A549 (cell line): ENCODE data around the gene UNC119B. TPM values are rescaled to one million over a fixed set of nuclear protein-coding genes. Genes with fewer than 3 reads are reported as not detected.

Experiments used
- ATAC-seq, 2 experiments: fragments of 200-7000 bp in 1 of 2; fragments of >200 bp in 1 of 2; cut with Nextera tagmentation in 1 of 2; cut with Tn5 transposase in 1 of 2; 3 replicates each; pipeline versions ENCODE4 v1.8.0 to v1.9.1; 2018 to 2020; ENCODE audit warnings: mild to moderate bottlenecking in 1 of 2, moderate library complexity in 1 of 2
- CTCF ChIA-PET: fragments of 300-600 bp; sonication (Branson Sonifier 250); formaldehyde crosslinking; extraction: SDS; loops from one replicate; lab custom pipeline; 2021; ENCODE audit warnings: antibody characterized with exemption, inconsistent platforms; lab: Yijun Ruan, JAX
- POLR2A ChIA-PET: fragments of 350-600 bp; formaldehyde crosslinking; extraction: SDS; loops from one replicate; lab custom pipeline; 2021; ENCODE audit warnings: antibody characterized with exemption, inconsistent platforms; lab: Yijun Ruan, JAX
- DNase-seq, 2 experiments: peaks; one replicate each; pipeline versions ENCODE4 v3.0.0 to v3.0.0-alpha.2; 2011 to 2016; ENCODE audit warnings: low read depth in 1 of 2, low spot score in 1 of 2
- FAIRE-seq: peaks from 2 replicates; lab custom pipeline; 2011; peaks lifted over from hg19 to GRCh38; lab: Jason Lieb, UNC
- H3K27ac ChIP-seq, 2 experiments: fragments of >200 bp; sonication (Bioruptor Twin); formaldehyde crosslinking; 3 replicates each; pipeline ENCODE4 v1.5.1; 2016 to 2017
- H3K4me1 ChIP-seq: fragments of >200 bp; sonication (Bioruptor Twin); formaldehyde crosslinking; 3 replicates; pipeline ENCODE4 v1.6.1; 2016
- H3K4me2 ChIP-seq: fragments of >200 bp; sonication (Bioruptor Twin); formaldehyde crosslinking; 3 replicates; pipeline ENCODE4 v1.6.1; 2016
- H3K4me3 ChIP-seq: fragments of >200 bp; sonication (Bioruptor Twin); formaldehyde crosslinking; 3 replicates; pipeline ENCODE4 v1.5.1; 2016
- H3K9me3 ChIP-seq: fragments of >200 bp; sonication (Bioruptor Twin); formaldehyde crosslinking; 3 replicates; pipeline ENCODE4 v1.6.1; 2016
- BHLHE40 ChIP-seq: IDR thresholded peaks from 2 replicates; pipeline ENCODE4 v1.6.1; 2012; ENCODE audit warnings: low read depth, low read length, inconsistent platforms
- CBX2 ChIP-seq: fragments of 200-600 bp; sonication (generic); IDR thresholded peaks from 2 replicates; pipeline ENCODE4 v1.6.1; 2016; ENCODE audit warnings: low read depth, mild to moderate bottlenecking, borderline replicate concordance
- CHD2 ChIP-seq: fragments of 150-350 bp; IDR thresholded peaks from 2 replicates; pipeline ENCODE4 v1.6.1; 2014; ENCODE audit warnings: low read length; ENCODE audit not compliant: partially characterized antibody
- CHD4 ChIP-seq: fragments of 200-600 bp; sonication (generic); IDR thresholded peaks from 2 replicates; pipeline ENCODE4 v1.6.1; 2016; ENCODE audit warnings: antibody characterized with exemption, mild to moderate bottlenecking, borderline replicate concordance
- EP300 ChIP-seq, 2 experiments: fragments of >200 bp; sonication (Bioruptor Twin); formaldehyde crosslinking; IDR thresholded peaks; 2 replicates in 1 of 2; 3 replicates in 1 of 2; pipeline ENCODE4 v1.6.1; 2016 to 2017
- ESRRA ChIP-seq: fragments of 150-350 bp; IDR thresholded peaks from 2 replicates; pipeline ENCODE4 v1.6.1; 2014; ENCODE audit warnings: mild to moderate bottlenecking, low read length, borderline replicate concordance
- GATA3 ChIP-seq: IDR thresholded peaks from 2 replicates; pipeline ENCODE4 v1.6.1; 2012; ENCODE audit warnings: borderline replicate concordance
- HOXA7 ChIP-seq: fragments of 250-450 bp; sonication (Bioruptor Pico); IDR thresholded peaks from 2 replicates; pipeline ENCODE4 v1.5.0; 2020; ENCODE audit warnings: mild to moderate bottlenecking, moderate library complexity
- KDM1A ChIP-seq: fragments of 200-600 bp; sonication (generic); IDR thresholded peaks from 2 replicates; pipeline ENCODE4 v1.6.1; 2016; ENCODE audit warnings: low read depth, mild to moderate bottlenecking
- MYC ChIP-seq: IDR thresholded peaks from 2 replicates; pipeline ENCODE4 v1.6.1; 2012; ENCODE audit warnings: mild to moderate bottlenecking, inconsistent platforms, low read length, improper control_type of control experiment, borderline replicate concordance
- NR3C1 ChIP-seq: fragments of >200 bp; sonication (Bioruptor Twin); formaldehyde crosslinking; IDR thresholded peaks from 3 replicates; pipeline ENCODE4 v1.6.1; 2017
- POLR2AphosphoS2 ChIP-seq: conservative IDR thresholded peaks from 2 replicates; pipeline ENCODE4 v1.6.1; 2012; ENCODE audit warnings: low read length, improper control_type of control experiment, inconsistent platforms
- RAD21 ChIP-seq, 2 experiments: fragments of >200 bp in 1 of 2; sonication (Bioruptor Twin) in 1 of 2; formaldehyde crosslinking in 1 of 2; IDR thresholded peaks in 1 of 2; conservative IDR thresholded peaks in 1 of 2; 2 replicates in 1 of 2; 3 replicates in 1 of 2; pipeline ENCODE4 v1.6.1; 2012 to 2018; ENCODE audit warnings: inconsistent platforms in 1 of 2
- SMC3 ChIP-seq: fragments of >200 bp; sonication (Bioruptor Twin); formaldehyde crosslinking; IDR thresholded peaks from 3 replicates; pipeline ENCODE4 v1.6.1; 2018; ENCODE audit warnings: inconsistent platforms
- SREBF2 ChIP-seq: fragments of 450-650 bp; IDR thresholded peaks from 2 replicates; pipeline ENCODE4 v1.6.1; 2014; ENCODE audit warnings: mild to moderate bottlenecking, moderate library complexity
- TP53 ChIP-seq: fragments of 250-450 bp; sonication (Bioruptor Pico); IDR thresholded peaks from 2 replicates; pipeline ENCODE4 v1.5.0; 2021; ENCODE audit warnings: mild to moderate bottlenecking, moderate library complexity
- WGBS: methylation state at CpG from one replicate; pipeline ENCODE4 v1.1.6; 2017; ENCODE audit errors: missing lambda C conversion rate; 5-methylcytosine and 5-hydroxymethylcytosine counted together
- polyA plus RNA-seq, 4 experiments: library from polyadenylated mRNA; depleted of rRNA in 3 of 4; stranded (reverse); fragments of >200 nt; fragmentation: RNase III in 1 of 4; extraction: RNeasy Plus Mini Kit Qiagen cat#74134 plus additional on column Dnase treatment in 1 of 4; gene quantifications; 2 replicates in 3 of 4; 3 replicates in 1 of 4; pipeline ENCODE4 v1.2.3, GENCODE V29; 2011 to 2017
- TF ChIP-seq, protein P1 (sequence below): fragments of >200 bp; sonication (Bioruptor Twin); formaldehyde crosslinking; IDR thresholded peaks from 3 replicates; pipeline ENCODE4 v1.5.1; 2016
- TF ChIP-seq, protein P2 (sequence below): fragments of >200 bp; sonication (Bioruptor Twin); formaldehyde crosslinking; IDR thresholded peaks from 3 replicates; pipeline ENCODE4 v1.6.1; 2016
- TF ChIP-seq, protein P3 (sequence below): fragments of 200-600 bp; sonication (generic); IDR thresholded peaks from 2 replicates; pipeline ENCODE4 v1.6.1; 2016; ENCODE audit warnings: antibody characterized with exemption, mild to moderate bottlenecking, moderate library complexity

Gene UNC119B
- polyA plus RNA-seq, 2 of the 4 experiments (the other 2 are of a cell fraction): 25.8 to 41.5 TPM

DNA sequence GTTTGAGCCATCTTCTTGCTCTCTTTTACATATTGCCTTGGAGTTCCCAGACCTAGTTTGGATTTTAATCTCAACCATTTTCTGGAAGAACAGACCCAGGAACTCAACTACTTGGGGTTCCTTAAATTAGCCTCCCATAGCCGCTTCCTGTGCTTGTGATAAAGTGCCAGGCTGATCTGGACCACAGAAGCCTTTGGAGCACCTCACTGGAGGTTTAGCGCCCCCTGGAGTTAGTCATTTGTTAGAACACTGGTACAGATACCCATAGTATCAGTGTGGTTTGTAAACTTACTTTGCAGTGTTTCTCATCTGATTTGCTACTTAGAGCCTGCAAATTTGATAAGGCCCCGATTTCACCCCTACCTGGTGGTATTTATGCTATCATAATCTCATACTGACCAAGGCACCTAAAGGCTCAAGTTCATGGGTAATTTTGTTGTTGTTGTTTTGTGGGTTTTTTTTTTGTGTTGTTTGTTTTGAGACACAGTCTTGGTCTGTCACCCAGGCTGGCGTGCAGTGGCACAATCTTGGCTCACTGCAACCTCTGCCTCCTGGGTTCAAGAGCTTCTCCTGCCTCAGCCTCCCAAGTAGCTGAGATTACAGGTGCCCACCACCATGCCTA, 3.7 kb downstream of the UNC119B start:
- Histone ChIP-seq H3K4me1 (peaks cover 10% of the 10 kb centered on the region; the same call in 2 of the 3 replicates), H3K9me3 (no peaks in the 10 kb centered on the region), H3K4me3 (no peak overlapping the region), H3K4me2 (no peak overlapping the region), H3K27ac (no peak overlapping the region)
- ChIA-PET POLR2A (interaction anchor here (1.1 kb wide), 1 partner anchor 11 kb away, joined by 3 read pairs; the partner anchor contains the start of gene ACADS), CTCF (interaction anchor here (0.6 to 3.4 kb wide), 18 partner anchors 11 to 390 kb away, joined by 3 to 33 read pairs (median 3); no protein-coding TSS in a partner anchor)
- ATAC-seq (peak; percentile 61 to 77; a peak in 5 of 6 replicates), FAIRE-seq (peak; percentile 63), DNase-seq (peak; percentile 85 to 86)
- WGBS: 26% methylated on average over 4 of the region's 4 CpGs
- peak; percentile 84 to 92 for TF ChIP-seq RAD21 (conservative IDR thresholded peaks at IDR 0.05 in 1 of 2, IDR thresholded peaks at IDR 0.05 in 1 of 2)
- TF ChIP-seq CBX2: no peak
- peak; percentile 88 for TF ChIP-seq SMC3
- TF ChIP-seq, protein P1, sequence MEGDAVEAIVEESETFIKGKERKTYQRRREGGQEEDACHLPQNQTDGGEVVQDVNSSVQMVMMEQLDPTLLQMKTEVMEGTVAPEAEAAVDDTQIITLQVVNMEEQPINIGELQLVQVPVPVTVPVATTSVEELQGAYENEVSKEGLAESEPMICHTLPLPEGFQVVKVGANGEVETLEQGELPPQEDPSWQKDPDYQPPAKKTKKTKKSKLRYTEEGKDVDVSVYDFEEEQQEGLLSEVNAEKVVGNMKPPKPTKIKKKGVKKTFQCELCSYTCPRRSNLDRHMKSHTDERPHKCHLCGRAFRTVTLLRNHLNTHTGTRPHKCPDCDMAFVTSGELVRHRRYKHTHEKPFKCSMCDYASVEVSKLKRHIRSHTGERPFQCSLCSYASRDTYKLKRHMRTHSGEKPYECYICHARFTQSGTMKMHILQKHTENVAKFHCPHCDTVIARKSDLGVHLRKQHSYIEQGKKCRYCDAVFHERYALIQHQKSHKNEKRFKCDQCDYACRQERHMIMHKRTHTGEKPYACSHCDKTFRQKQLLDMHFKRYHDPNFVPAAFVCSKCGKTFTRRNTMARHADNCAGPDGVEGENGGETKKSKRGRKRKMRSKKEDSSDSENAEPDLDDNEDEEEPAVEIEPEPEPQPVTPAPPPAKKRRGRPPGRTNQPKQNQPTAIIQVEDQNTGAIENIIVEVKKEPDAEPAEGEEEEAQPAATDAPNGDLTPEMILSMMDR: peak; percentile 94
- no peak for TF ChIP-seq EP300 (IDR thresholded peaks at IDR 0.05)

DNA sequence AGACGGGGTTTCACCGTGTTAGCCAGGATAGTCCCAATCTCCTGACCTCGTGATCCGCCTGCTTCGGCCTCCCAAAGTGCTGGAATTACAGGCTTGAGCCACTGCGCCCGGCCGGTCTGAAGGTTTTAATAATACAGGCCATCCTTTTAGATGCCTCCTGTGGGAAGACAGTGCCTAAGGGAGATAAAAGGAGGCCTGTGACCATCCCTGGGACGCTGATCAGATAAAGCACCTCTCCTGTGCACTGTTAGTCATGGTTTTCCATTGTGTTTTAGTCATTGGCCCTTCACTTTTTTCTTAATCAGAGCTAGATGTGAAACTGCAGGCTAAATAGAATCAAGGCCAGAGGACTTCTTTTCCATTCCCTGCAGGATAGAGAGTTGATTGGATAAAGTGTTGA, 7.8 kb downstream of the UNC119B start:
- H3K4me2 ChIP-seq: no peak overlapping the region
- FAIRE-seq: no peak

More for the DNA sequence above, 7.8 kb downstream of the UNC119B start:
- H3K9me3 ChIP-seq: no peaks in the 10 kb centered on the region
- H3K4me1 ChIP-seq: peaks cover 13% of the 10 kb centered on the region
- no peak for DNase-seq
- POLR2A ChIA-PET: no interaction called here
- ATAC-seq: no peak
- no peak for TF ChIP-seq ESRRA
- TF ChIP-seq NR3C1: no peak
- TF ChIP-seq, protein P2, sequence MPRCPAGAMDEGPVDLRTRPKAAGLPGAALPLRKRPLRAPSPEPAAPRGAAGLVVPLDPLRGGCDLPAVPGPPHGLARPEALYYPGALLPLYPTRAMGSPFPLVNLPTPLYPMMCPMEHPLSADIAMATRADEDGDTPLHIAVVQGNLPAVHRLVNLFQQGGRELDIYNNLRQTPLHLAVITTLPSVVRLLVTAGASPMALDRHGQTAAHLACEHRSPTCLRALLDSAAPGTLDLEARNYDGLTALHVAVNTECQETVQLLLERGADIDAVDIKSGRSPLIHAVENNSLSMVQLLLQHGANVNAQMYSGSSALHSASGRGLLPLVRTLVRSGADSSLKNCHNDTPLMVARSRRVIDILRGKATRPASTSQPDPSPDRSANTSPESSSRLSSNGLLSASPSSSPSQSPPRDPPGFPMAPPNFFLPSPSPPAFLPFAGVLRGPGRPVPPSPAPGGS: no peak
- no peak for TF ChIP-seq HOXA7 (CRISPR knock-in tag)
- TF ChIP-seq CHD2: no peak
- no peak for TF ChIP-seq CHD4
- TF ChIP-seq POLR2AphosphoS2: no peak
- no peak for TF ChIP-seq BHLHE40
- no peak for TF ChIP-seq EP300 (IDR thresholded peaks at IDR 0.05)
- TF ChIP-seq KDM1A: no peak
- no peak for TF ChIP-seq MYC
- TF ChIP-seq SREBF2: no peak
- TF ChIP-seq TP53: no peak
- no peak for TF ChIP-seq GATA3
- TF ChIP-seq, protein P3, sequence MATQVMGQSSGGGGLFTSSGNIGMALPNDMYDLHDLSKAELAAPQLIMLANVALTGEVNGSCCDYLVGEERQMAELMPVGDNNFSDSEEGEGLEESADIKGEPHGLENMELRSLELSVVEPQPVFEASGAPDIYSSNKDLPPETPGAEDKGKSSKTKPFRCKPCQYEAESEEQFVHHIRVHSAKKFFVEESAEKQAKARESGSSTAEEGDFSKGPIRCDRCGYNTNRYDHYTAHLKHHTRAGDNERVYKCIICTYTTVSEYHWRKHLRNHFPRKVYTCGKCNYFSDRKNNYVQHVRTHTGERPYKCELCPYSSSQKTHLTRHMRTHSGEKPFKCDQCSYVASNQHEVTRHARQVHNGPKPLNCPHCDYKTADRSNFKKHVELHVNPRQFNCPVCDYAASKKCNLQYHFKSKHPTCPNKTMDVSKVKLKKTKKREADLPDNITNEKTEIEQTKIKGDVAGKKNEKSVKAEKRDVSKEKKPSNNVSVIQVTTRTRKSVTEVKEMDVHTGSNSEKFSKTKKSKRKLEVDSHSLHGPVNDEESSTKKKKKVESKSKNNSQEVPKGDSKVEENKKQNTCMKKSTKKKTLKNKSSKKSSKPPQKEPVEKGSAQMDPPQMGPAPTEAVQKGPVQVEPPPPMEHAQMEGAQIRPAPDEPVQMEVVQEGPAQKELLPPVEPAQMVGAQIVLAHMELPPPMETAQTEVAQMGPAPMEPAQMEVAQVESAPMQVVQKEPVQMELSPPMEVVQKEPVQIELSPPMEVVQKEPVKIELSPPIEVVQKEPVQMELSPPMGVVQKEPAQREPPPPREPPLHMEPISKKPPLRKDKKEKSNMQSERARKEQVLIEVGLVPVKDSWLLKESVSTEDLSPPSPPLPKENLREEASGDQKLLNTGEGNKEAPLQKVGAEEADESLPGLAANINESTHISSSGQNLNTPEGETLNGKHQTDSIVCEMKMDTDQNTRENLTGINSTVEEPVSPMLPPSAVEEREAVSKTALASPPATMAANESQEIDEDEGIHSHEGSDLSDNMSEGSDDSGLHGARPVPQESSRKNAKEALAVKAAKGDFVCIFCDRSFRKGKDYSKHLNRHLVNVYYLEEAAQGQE: no peak
- no peak overlapping the region for H3K4me3 ChIP-seq
- H3K27ac ChIP-seq: no peak overlapping the region
- 93% methylated on average over 9 of the region's 9 CpGs for WGBS
- CTCF ChIA-PET: interaction anchor here (0.7 to 2.0 kb wide), 4 partner anchors 16 to 71 kb away, joined by 3 to 12 read pairs (median 3); no protein-coding TSS in a partner anchor
